BLaER1 treated with 17β-estradiol and CSF1 and Interleukin-3, amounts not matched to agents 10 nM and 100 nM (cell line): ENCODE results near the gene RPS29.

ENCODE experiments used
- H3K27ac ChIP-seq, 11 experiments: shearing (Covaris generic); formaldehyde crosslinking; 2 replicates each; pipeline ENCODE4 v1.8.1; 2022
- H3K27me3 ChIP-seq, 11 experiments: shearing (Covaris generic); formaldehyde crosslinking; 2 replicates each; pipeline ENCODE4 v1.8.1; 2022
- H3K36me3 ChIP-seq, 11 experiments: shearing (Covaris generic); formaldehyde crosslinking; 2 replicates each; pipeline ENCODE4 v1.8.1; 2022
- H3K4me1 ChIP-seq, 10 experiments: shearing (Covaris generic); formaldehyde crosslinking; 2 replicates each; pipeline ENCODE4 v1.8.1; 2022
- H3K4me2 ChIP-seq, 11 experiments: shearing (Covaris generic); formaldehyde crosslinking; 2 replicates each; pipeline ENCODE4 v1.8.1; 2022
- H3K4me3 ChIP-seq, 10 experiments: shearing (Covaris generic); formaldehyde crosslinking; 2 replicates each; pipeline ENCODE4 v1.8.1; 2022
- H3K9ac ChIP-seq, 11 experiments: shearing (Covaris generic); formaldehyde crosslinking; 2 replicates each; pipeline ENCODE4 v1.8.1; 2022
- H3K9me3 ChIP-seq, 11 experiments: shearing (Covaris generic); formaldehyde crosslinking; replicated peaks in 1 of 11; 2 replicates each; pipeline ENCODE4 v1.8.1; 2022
- H4K20me1 ChIP-seq, 11 experiments: shearing (Covaris generic); formaldehyde crosslinking; 2 replicates each; pipeline ENCODE4 v1.8.1; 2022
- Cebpa-rat ChIP-seq, 11 experiments: shearing (Covaris generic); IDR thresholded peaks; 2 replicates each; pipeline ENCODE4 v1.8.1; 2022

The RPS29 gene

DNA sequence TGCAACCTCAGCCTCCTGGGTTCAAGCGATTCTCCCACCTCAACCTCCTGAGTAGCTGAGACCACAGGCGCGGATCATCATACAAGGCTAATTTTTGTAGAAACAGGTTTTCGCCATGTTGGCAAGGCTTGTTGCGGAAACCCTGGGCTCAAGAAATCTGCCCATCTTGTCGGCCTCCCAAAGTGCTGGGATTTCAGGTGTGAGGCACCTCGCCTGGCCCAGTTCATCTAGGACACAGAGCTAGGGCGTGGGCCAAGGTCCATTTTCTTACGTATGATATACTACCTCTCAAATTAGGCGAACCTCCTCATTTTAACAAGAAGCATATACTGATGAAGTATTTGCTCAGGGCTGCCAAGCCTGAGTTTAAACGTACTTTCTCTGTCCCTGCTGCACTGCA lies 2.1 kb downstream of the RPS29 start:
- peak overlapping the region; percentile 78 to 93 (median 88); a peak in 19 of 20 replicates for H3K4me3 ChIP-seq
- peak overlapping the region; percentile 86 to 98 (median 93) for H3K4me2 ChIP-seq
- no peaks in the 10 kb centered on the region for H3K27me3 ChIP-seq
- peak overlapping the region in 10 of 11 experiments; percentile 96 to 100 (median 98); a peak in 17 of 22 replicates for H3K27ac ChIP-seq
- peaks cover 44 to 65% (median 59%) of the 10 kb centered on the region in 11 experiments for H3K36me3 ChIP-seq
- peaks cover 63 to 70% (median 66%) of the 10 kb centered on the region in 11 experiments for H4K20me1 ChIP-seq
- TF ChIP-seq Cebpa-rat (IDR thresholded peaks at IDR 0.05), result no peak
- H3K9me3 ChIP-seq, result no peaks in the 10 kb centered on the region
- peaks cover 17 to 70% (median 34%) of the 10 kb centered on the region in 10 experiments for H3K4me1 ChIP-seq
- peak overlapping the region; percentile 97 to 100 (median 98) for H3K9ac ChIP-seq

DNA sequence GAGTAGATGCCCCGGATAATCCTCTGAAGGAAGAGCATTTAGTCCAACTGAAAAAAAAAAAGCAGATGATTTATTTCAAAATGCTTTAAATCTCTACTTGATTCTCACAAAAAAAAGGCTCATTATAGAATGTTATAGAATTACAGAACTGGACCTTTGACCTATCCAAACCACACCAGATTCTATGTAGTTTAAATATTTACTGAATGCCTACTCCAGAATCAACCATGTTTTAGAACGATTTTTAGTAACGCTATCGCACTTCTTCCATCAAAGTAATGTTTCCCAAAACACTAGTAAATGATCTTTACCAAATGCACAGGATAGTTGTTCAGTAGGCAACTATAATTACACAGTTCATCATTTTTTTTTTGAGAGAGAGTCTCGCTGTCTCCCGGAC lies 2.6 kb downstream of the RPS29 start:
- Histone ChIP-seq H3K27me3 (no peaks in the 10 kb centered on the region), H4K20me1 (peaks cover 64 to 74% (median 70%) of the 10 kb centered on the region in 11 experiments), H3K4me1 (peaks cover 20 to 75% (median 34%) of the 10 kb centered on the region in 10 experiments), H3K36me3 (peaks cover 48 to 70% (median 63%) of the 10 kb centered on the region in 11 experiments), H3K9me3 (no peaks in the 10 kb centered on the region), H3K9ac (peak overlapping the region in 10 of 11 experiments; percentile 97 to 100 (median 98); a peak in 16 of 22 replicates), H3K4me2 (peak overlapping the region; percentile 86 to 98 (median 93)), H3K4me3 (peak overlapping the region in 9 of 10 experiments; percentile 78 to 93 (median 90); a peak in 16 of 20 replicates), H3K27ac (peak overlapping the region in 7 of 11 experiments; percentile 97 to 100 (median 99); a peak in 10 of 22 replicates)
- no peak for TF ChIP-seq Cebpa-rat (IDR thresholded peaks at IDR 0.05)

DNA sequence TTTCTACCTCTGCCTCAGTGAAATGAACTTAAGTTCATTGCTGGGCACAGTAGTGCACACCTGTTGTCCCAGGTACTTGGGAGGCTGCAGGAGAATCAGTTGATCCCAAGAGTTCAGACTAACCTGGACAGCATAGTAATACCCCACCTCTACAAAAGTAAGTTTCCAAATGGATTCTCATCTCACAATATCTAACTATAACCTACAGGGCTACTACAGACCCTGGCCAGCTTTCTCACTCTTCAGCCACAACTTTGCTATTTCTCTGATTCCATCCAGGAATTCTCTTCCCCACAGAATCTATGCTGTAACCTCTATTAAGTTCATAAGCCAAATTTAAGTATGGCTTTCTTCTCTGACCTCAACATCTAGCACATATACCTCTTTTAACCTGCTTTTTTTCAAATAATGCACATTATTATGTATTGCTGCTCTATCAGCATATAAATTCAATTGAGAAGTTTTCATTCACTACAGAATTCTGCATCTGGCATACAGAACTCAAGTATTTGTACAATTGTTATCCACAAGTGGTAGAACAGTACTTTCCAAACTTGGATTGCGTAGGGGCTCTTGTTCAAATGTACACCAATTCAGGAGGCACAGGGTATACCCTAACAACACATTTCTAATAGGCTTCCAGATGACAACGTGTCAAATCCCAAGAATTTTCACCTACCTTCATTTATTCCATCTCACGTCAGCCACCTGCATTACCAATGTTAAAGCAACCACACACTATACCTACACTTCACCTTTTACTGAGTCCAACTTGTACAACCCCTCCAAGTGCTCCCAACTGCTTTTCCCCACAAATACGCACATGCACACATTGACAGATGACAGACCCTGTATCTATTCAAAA lies 3.8 kb downstream of the RPS29 start:
- peak overlapping the region; percentile 30 to 96 (median 90); a peak in 17 of 22 replicates for H3K4me2 ChIP-seq
- H3K27me3 ChIP-seq, result no peaks in the 10 kb centered on the region
- peaks cover 61 to 82% (median 76%) of the 10 kb centered on the region in 11 experiments for H3K36me3 ChIP-seq
- peaks cover 64 to 86% (median 82%) of the 10 kb centered on the region in 11 experiments for H4K20me1 ChIP-seq
- H3K4me3 ChIP-seq, result peak overlapping the region in 2 of 10 experiments; percentile 78 to 85; a peak in 1 of 20 replicates
- no peaks in the 10 kb centered on the region for H3K9me3 ChIP-seq
- H3K9ac ChIP-seq, result peak overlapping the region in 4 of 11 experiments; percentile 30 to 97 (median 32); a peak in 4 of 22 replicates
- peaks cover 20 to 71% (median 34%) of the 10 kb centered on the region in 10 experiments for H3K4me1 ChIP-seq
- H3K27ac ChIP-seq, result peak overlapping the region in 5 of 11 experiments; percentile 12 to 56 (median 32); a peak in 6 of 22 replicates
- TF ChIP-seq Cebpa-rat (IDR thresholded peaks at IDR 0.05), result no peak

DNA sequence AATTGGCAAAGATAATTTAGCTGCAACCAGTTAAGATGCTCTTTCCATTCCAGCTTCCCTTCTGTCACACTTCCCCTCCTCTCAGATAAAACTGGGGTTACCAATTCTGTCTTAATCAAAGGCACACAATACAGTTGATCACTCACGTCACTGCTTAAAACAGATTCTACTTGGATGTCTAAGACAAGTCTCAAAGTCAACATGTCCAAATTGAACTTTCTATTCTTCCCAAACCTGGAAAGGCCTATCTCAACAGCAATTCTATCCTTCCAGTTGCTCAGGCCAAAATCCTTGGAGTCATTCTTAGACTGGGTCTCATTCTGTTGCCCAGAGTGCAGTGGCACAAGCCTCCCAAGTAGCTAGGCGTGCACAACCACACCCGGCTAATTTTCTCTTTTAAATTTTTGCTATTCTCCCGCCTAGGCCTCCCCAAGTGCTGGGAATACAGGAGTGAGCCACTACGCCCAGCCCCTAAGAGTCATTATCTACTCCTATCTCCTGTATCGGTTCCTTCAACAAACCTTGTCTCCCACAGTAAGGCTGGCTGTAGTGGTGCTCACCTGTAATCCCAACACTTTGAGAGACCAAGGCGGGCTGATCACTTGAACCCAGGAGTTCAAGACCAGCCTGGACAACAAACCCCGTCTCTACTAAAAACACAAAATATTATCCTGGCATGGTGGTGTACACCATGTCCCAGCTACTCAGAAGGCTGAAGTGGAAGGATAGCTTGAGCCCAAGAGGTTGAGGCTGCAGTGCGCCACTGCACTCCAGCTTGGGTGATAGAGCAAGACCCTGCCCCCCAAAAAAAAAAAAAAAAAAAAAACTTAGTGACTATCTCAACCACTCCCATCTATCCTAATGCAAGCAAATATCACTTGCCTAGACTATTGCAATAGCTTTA lies 4.7 kb downstream of the RPS29 start:
- TF ChIP-seq Cebpa-rat (IDR thresholded peaks at IDR 0.05), result no peak
- H3K9ac ChIP-seq, result no peak overlapping the region
- peaks cover 70 to 91% (median 85%) of the 10 kb centered on the region in 11 experiments for H3K36me3 ChIP-seq
- H3K4me1 ChIP-seq, result peaks cover 20 to 68% (median 34%) of the 10 kb centered on the region in 10 experiments
- H3K4me2 ChIP-seq, result peak overlapping the region in 5 of 11 experiments; percentile 17 to 96 (median 96); a peak in 6 of 22 replicates
- no peaks in the 10 kb centered on the region for H3K27me3 ChIP-seq
- H4K20me1 ChIP-seq, result peaks cover 64 to 95% (median 86%) of the 10 kb centered on the region in 11 experiments
- no peaks in the 10 kb centered on the region for H3K9me3 ChIP-seq
- H3K4me3 ChIP-seq, result no peak overlapping the region
- H3K27ac ChIP-seq, result no peak overlapping the region

DNA sequence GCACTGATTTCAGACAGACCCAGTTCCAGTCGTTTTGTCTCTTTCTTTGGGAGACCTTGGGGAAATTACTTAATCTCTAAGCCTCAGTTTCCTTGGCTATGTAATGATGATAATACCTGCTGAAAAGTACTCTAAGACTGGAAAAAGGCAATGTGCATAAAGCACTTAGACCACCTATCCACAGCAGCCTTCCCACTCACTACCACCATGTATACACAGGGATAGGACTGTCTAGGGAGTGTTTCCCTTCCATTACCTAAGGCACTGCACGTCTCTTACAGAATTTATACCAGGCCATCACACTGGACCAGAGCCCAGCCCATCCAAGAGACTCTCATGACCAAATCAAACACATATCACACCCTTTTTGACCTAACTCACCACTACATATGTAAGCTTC lies 6.3 kb downstream of the RPS29 start:
- peaks cover 56 to 97% (median 79%) of the 10 kb centered on the region in 11 experiments for H4K20me1 ChIP-seq
- H3K27me3 ChIP-seq, result no peaks in the 10 kb centered on the region
- H3K4me3 ChIP-seq, result no peak overlapping the region
- H3K9ac ChIP-seq, result no peak overlapping the region
- H3K4me2 ChIP-seq, result peak overlapping the region in 1 of 11 experiments; percentile 17; a peak in 1 of 22 replicates
- H3K36me3 ChIP-seq, result peaks cover 84 to 100% (median 95%) of the 10 kb centered on the region in 11 experiments
- peaks cover 20 to 64% (median 33%) of the 10 kb centered on the region in 10 experiments for H3K4me1 ChIP-seq
- H3K9me3 ChIP-seq, result no peaks in the 10 kb centered on the region; a peak in 1 of 22 replicates
- H3K27ac ChIP-seq, result no peak overlapping the region
- TF ChIP-seq Cebpa-rat (IDR thresholded peaks at IDR 0.05), result no peak

DNA sequence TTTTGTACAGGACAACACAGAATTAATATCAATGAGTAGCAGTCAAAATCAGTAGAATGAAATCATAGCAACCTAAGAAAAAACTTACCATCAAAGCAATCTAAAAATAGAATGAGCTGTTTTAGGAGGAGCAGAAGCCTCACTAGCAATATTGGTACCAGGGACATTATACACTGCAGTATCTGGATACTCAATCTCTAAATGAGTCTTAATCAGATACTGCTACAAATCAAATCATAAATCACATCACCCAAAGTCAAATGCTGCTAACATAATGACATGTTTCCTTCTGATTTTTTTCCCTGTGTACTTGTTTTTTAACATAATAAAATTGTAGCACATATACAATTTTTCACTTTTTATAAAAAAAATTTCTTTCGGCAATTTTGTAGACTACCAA lies 8.0 kb downstream of the RPS29 start:
- Histone ChIP-seq H3K4me2 (no peak overlapping the region), H3K27me3 (no peaks in the 10 kb centered on the region), H3K27ac (no peak overlapping the region), H3K9ac (no peak overlapping the region), H4K20me1 (peaks cover 39 to 86% (median 62%) of the 10 kb centered on the region in 11 experiments), H3K9me3 (peaks cover 0 to 14% (median 5%) of the 10 kb centered on the region in 11 experiments; a peak in 12 of 22 replicates), H3K4me1 (peaks cover 7 to 47% (median 18%) of the 10 kb centered on the region in 10 experiments; a peak in 19 of 20 replicates), H3K36me3 (peaks cover 84 to 100% (median 95%) of the 10 kb centered on the region in 11 experiments), H3K4me3 (no peak overlapping the region)
- no peak for TF ChIP-seq Cebpa-rat (IDR thresholded peaks at IDR 0.05)

DNA sequence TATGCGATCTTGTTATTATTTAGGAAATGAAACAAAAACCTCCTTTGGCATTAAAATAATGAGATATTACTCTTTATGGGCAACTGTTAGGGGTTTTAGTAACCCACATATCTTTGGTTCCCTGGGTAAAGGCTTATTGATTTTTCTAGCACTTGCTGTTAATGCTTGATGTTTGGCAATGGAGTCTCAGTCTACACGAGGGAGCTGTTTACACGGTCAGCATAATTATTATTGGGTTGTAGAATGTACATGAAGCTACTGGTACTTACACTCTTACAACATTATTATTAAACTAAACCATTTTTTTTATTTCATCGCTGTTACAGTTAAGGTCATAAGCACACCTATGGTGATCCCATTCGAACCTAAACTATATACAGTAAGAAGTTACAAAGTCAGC lies 12.1 kb downstream of the RPS29 start:
- Histone ChIP-seq H4K20me1 (peaks cover under 1 to 45% (median 21%) of the 10 kb centered on the region in 11 experiments; a peak in 19 of 22 replicates), H3K9ac (no peak overlapping the region), H3K27ac (no peak overlapping the region), H3K36me3 (peaks cover 75 to 93% (median 82%) of the 10 kb centered on the region in 11 experiments), H3K9me3 (peaks cover 5 to 34% (median 27%) of the 10 kb centered on the region in 11 experiments; a peak in 20 of 22 replicates), H3K27me3 (no peaks in the 10 kb centered on the region), H3K4me1 (peaks cover 0 to 6% (median 0%) of the 10 kb centered on the region in 10 experiments; a peak in 6 of 20 replicates), H3K4me2 (no peak overlapping the region), H3K4me3 (no peak overlapping the region)
- no peak for TF ChIP-seq Cebpa-rat (IDR thresholded peaks at IDR 0.05)

DNA sequence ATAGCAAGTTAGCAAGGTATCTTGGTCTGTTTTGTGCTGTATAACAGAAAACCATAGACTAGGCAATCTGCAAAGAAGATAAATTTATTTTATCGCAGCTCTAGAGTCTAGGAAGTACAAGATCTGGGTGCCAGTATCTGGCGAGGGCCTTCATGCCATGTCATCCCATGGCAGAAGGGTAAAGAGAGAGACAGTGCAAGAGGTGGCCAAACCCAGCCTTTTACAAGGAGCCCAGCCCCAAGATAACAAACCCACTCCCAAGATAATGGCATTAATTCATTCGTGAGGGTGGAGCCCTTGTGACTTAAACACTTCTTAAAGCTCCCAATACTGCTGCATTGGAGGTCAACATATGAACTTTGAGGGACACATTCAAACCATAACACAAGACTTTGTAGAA lies 16.9 kb downstream of the RPS29 start:
- no peak for TF ChIP-seq Cebpa-rat (IDR thresholded peaks at IDR 0.05)
- no peaks in the 10 kb centered on the region for H3K4me1 ChIP-seq
- H3K36me3 ChIP-seq, result peaks cover 29 to 45% (median 36%) of the 10 kb centered on the region in 11 experiments
- 0 out of 22 replicates have a peak, but pooled peaks cover 0 to under 1% (median 0%) of the 10 kb centered on the region in 11 experiments for H4K20me1 ChIP-seq
- no peak overlapping the region for H3K4me2 ChIP-seq
- peaks cover 5 to 32% (median 27%) of the 10 kb centered on the region in 11 experiments; a peak in 20 of 22 replicates for H3K9me3 ChIP-seq
- no peaks in the 10 kb centered on the region for H3K27me3 ChIP-seq
- no peak overlapping the region for H3K9ac ChIP-seq
- no peak overlapping the region for H3K4me3 ChIP-seq
- H3K27ac ChIP-seq, result no peak overlapping the region
